Effector memory CD4-positive, alpha-beta T cell (primary cell): ENCODE data around the gene SPZ1.
"Not testable (repeated sequence)": the region's sequence is repeated elsewhere in the genome, so short reads cannot be mapped to it uniquely, and the experiment has no call there.

Experiments used
- DNase-seq, 3 donors: peaks; one replicate each; pipeline ENCODE4 v3.0.0-alpha.2; 2020
- H3K27ac ChIP-seq: 2 replicates; pipeline ENCODE4 v1.7.0; 2013; ENCODE audit warnings: mild to moderate bottlenecking, low read length, moderate library complexity; ENCODE audit not compliant: insufficient read depth, poor library complexity, severe bottlenecking
- H3K27me3 ChIP-seq: replicated peaks from 2 replicates; pipeline ENCODE4 v1.7.0; 2013; ENCODE audit warnings: mild to moderate bottlenecking, low read length; ENCODE audit not compliant: insufficient read depth, control insufficient read depth, poor library complexity, severe bottlenecking
- H3K36me3 ChIP-seq: 2 replicates; pipeline ENCODE4 v1.7.0; 2013; ENCODE audit warnings: mild to moderate bottlenecking, low read length, moderate library complexity; ENCODE audit not compliant: control insufficient read depth, insufficient read depth
- H3K4me1 ChIP-seq: 2 replicates; pipeline ENCODE4 v1.7.0; 2013; ENCODE audit warnings: low read length, mild to moderate bottlenecking; ENCODE audit not compliant: control insufficient read depth, insufficient read depth, poor library complexity, severe bottlenecking
- H3K4me3 ChIP-seq: 2 replicates; pipeline ENCODE4 v1.7.0; 2013; ENCODE audit warnings: low read length, low read depth, mild to moderate bottlenecking; ENCODE audit not compliant: insufficient read depth, poor library complexity, severe bottlenecking
- H3K9me3 ChIP-seq: 2 replicates; pipeline ENCODE4 v1.7.0; 2013; ENCODE audit warnings: mild to moderate bottlenecking, low read length, moderate library complexity; ENCODE audit not compliant: control insufficient read depth
- total RNA-seq, 3 donors: gene quantifications; one replicate each; lab custom pipeline; 2026; lab: John Stamatoyannopoulos, UW

SPZ1 gene, protein sequence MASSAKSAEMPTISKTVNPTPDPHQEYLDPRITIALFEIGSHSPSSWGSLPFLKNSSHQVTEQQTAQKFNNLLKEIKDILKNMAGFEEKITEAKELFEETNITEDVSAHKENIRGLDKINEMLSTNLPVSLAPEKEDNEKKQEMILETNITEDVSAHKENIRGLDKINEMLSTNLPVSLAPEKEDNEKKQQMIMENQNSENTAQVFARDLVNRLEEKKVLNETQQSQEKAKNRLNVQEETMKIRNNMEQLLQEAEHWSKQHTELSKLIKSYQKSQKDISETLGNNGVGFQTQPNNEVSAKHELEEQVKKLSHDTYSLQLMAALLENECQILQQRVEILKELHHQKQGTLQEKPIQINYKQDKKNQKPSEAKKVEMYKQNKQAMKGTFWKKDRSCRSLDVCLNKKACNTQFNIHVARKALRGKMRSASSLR
- total RNA-seq, result 0 reads per million in 3 donors

DNA sequence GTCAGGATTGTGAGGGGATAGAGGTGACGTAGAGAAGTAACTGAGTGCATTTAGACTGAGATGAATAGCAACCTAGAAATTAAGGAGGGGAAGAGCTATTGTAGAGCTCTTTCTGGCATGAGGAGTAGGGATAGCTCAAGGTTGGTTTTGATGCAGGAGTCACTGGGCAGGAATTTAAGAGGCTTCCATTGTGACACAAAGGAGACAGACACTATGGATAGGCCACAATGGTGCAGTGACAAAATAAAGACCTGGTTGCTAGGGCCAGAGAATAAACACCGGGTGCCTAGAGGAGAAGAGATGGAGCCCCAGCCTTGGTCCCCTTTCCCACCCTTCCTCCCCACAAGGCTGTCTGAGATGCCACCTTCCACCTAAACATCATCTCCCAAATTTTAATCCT lies at the start of gene SPZ1:
TSS of gene SPZ1 (plus strand) at position 301 of the 400 bp plus-strand sequence. CDS start 214 bp downstream, outside the sequence.
- no peak within 1 kb of the TSS for H3K27ac ChIP-seq
- no peaks in the 10 kb centered on the region for H3K36me3 ChIP-seq
- DNase-seq, result no peak
- no peaks in the 10 kb centered on the region for H3K27me3 ChIP-seq
- H3K4me1 ChIP-seq, result no peaks in the 10 kb centered on the region
- H3K9me3 ChIP-seq, result no peaks in the 10 kb centered on the region
- no peak within 1 kb of the TSS for H3K4me3 ChIP-seq

DNA sequence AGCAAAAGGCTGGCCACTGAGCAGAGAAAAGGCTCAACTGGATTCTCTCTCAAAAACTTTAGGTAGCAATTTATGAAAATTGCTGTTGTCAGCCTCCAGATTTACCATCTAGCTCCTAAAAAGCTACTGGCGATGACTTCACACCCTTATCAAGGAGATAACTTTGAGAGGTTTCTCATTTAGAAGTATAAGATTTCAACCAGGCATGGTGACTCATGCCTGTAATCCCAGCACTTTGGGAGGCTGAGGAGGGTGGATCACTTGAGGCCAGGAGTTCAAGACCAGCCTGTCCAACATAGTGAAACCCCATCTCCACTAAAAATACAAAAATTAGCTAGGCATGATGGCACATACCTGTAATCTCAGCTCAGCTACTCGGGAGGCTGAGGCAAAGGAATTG lies 49.3 kb upstream of the SPZ1 start:
- H3K9me3 ChIP-seq, DNase-seq, H3K4me1 ChIP-seq, H3K36me3 ChIP-seq, H3K27me3 ChIP-seq, H3K4me3 ChIP-seq: not testable (repeated sequence)
- peak overlapping the region; percentile 34 for H3K27ac ChIP-seq

DNA sequence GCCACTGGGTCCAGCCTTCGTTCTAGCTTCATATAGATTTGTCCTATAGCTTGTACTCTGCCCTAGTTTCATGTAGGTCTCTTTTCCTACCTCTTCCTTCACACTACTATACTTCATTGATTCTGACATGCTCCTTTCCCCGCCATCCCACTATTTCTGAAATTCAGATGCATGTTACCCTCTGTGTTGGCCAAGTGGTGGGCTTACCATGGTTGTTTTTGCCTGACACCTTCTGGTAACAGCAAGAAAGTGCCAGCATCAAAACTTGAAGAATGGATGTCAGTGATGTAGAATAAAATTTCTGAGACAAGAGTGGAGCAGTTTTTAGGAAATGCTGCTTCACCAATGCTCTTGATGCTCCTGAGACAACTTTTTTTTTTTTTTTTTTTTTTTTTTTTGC lies 44.5 kb upstream of the SPZ1 start:
- H3K4me3 ChIP-seq, result no peak overlapping the region
- no peak overlapping the region for H3K27ac ChIP-seq
- no peaks in the 10 kb centered on the region for H3K27me3 ChIP-seq
- H3K9me3 ChIP-seq, result no peaks in the 10 kb centered on the region
- DNase-seq, result no peak
- no peaks in the 10 kb centered on the region for H3K36me3 ChIP-seq
- no peaks in the 10 kb centered on the region for H3K4me1 ChIP-seq

DNA sequence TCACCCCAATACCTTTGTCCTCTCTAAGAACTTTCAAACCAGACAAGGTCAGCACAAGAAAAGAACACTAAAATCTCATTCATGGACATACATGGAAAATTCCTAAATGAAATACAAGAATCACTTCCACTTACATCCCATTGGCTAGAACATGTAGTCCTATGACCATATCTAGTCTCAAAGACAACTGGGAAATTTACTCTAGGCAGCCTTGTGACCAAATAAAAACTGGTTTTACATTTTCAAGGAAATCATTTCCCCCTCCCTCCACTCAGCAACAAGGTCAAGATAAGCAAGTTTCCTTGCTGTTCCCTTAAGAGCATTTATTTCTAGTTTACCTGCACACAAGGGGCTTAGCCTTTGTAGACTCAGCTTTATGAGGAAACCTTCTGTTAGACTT lies 43.6 kb upstream of the SPZ1 start:
- no peak for DNase-seq
- no peaks in the 10 kb centered on the region for H3K9me3 ChIP-seq
- no peaks in the 10 kb centered on the region for H3K36me3 ChIP-seq
- no peak overlapping the region for H3K4me3 ChIP-seq
- no peaks in the 10 kb centered on the region for H3K4me1 ChIP-seq
- no peak overlapping the region for H3K27ac ChIP-seq
- H3K27me3 ChIP-seq, result no peaks in the 10 kb centered on the region

DNA sequence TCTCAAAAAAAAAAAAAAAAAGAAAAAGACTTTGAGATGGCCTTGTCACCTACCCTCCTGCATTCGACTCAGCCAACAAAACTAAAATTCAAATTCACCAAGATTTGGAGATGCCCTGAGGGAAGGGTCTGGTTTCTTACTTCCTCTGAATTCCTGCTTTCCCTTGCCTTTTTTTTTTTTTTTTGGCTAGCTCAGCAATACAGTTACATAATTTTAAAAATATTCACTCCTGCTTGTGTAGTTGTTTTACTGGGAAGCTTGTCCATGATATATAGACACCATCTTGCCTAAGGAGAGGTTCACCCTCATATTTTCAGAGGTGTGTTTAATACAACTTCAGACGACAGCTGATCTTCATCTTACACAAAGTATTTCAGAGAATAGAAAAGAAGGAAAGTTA lies 42.6 kb upstream of the SPZ1 start:
- Histone ChIP-seq H3K4me1 (no peaks in the 10 kb centered on the region), H3K27me3 (no peaks in the 10 kb centered on the region), H3K36me3 (no peaks in the 10 kb centered on the region), H3K27ac (no peak overlapping the region), H3K9me3 (no peaks in the 10 kb centered on the region), H3K4me3 (no peak overlapping the region)
- no peak for DNase-seq

DNA sequence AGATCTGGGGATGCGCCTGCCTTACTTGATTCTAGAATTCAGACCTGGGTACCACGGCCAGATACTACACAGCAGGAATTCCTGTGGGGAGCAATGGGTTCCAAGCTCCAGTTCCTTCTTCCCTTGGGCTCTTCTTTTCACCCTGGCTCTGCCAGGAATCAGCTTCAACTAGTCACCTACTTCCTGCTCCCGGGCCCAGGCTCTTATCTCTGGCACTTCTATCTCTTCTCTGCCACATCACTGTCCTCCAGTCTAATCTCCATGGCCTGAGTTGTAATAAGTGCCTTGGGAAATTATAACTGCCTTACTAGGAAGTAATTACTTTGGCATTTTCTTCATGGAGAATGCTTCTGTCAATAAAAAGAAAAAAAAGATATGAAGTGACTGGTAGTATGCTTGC lies 37.7 kb upstream of the SPZ1 start:
- H3K4me1 ChIP-seq, result no peaks in the 10 kb centered on the region
- H3K27ac ChIP-seq, result no peak overlapping the region
- DNase-seq, result no peak
- no peak overlapping the region for H3K4me3 ChIP-seq
- no peaks in the 10 kb centered on the region for H3K9me3 ChIP-seq
- no peaks in the 10 kb centered on the region for H3K27me3 ChIP-seq
- no peaks in the 10 kb centered on the region for H3K36me3 ChIP-seq

DNA sequence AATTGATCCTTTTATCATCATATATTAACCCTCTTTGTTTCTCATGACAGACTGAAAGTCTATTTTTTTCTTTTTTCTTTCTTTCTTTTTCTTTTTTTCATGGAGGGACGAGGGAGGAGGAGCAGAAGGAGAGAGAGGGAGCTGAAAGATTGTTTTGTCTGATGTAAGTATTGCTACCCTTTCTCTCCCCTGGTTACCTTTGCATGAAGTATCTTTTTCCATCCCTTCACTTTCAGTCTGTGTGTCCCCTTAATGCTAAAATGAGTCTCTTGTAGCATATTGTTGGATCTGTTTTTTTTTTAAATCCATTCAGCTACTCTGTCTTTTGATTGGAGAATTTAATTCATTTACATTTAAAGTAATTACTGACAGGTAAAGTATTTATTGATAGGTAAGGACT lies 36.4 kb upstream of the SPZ1 start:
- no peaks in the 10 kb centered on the region for H3K36me3 ChIP-seq
- no peaks in the 10 kb centered on the region for H3K27me3 ChIP-seq
- no peak overlapping the region for H3K4me3 ChIP-seq
- no peak for DNase-seq
- H3K9me3 ChIP-seq, result no peaks in the 10 kb centered on the region
- H3K4me1 ChIP-seq, result no peaks in the 10 kb centered on the region
- H3K27ac ChIP-seq, result no peak overlapping the region

DNA sequence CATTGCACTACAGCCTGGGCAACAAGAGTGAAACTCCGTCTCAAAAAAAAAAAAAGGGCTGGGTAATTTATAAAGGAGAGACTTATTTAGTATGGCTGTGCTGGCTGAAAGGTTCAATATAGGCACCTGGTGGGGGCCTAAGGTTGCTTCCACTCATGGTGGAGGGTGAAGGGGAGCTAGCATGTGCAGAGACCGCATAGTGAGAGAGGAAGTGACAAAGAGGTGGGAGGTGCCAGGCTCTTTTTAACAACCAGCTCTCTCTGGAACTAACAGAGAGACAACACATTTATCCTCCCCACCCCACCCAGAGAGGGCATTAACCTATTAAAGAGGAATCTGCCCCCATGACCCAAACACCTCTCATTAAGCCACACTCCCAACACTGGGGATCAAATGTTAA lies 35.1 kb upstream of the SPZ1 start:
- DNase-seq, result no peak
- no peak overlapping the region for H3K27ac ChIP-seq
- H3K4me1 ChIP-seq, result no peaks in the 10 kb centered on the region
- no peaks in the 10 kb centered on the region for H3K9me3 ChIP-seq
- no peaks in the 10 kb centered on the region for H3K36me3 ChIP-seq
- H3K27me3 ChIP-seq, result no peaks in the 10 kb centered on the region
- H3K4me3 ChIP-seq, result no peak overlapping the region

DNA sequence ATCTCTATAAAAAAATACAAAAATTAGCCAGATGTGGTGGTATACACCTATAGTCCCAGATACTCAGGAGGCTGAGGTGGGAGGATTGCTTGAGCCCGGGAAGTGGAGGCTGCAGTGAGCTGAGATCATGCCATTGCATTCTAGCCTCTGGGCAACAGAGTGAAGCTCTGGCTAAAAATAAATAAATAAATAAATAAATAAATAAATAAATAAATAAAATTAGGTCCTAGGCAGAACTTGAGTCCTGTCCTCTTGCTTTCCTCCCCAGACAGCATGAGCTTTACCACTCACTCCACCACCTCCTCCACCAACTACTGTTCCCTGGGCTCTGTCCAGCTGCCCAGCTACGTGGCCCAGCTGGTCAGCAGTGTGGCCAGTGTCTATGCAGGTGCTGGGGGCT lies 31.6 kb upstream of the SPZ1 start:
- H3K9me3 ChIP-seq, result no peaks in the 10 kb centered on the region
- no peaks in the 10 kb centered on the region for H3K4me1 ChIP-seq
- DNase-seq, result no peak
- no peak overlapping the region for H3K4me3 ChIP-seq
- H3K36me3 ChIP-seq, result no peaks in the 10 kb centered on the region
- H3K27me3 ChIP-seq, result no peaks in the 10 kb centered on the region
- H3K27ac ChIP-seq, result no peak overlapping the region

DNA sequence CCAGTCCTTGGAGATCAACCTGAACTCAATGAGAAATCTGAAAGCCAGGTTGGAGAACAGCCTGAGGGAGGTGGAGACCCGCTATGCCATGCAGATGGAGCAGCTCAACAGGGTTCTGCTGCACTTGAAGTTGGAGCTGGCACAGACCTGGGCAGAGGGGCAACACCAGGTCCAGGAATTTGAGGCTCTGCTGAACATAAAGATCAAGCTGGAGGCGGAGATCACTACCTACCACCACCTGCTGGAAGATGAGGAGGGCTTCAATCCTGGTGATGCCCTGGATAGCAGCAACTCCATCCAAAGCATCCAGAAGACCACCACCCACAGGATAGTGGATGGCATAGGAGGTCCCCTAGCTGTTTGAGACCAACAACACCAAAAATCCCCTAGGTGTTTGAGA lies 30.5 kb upstream of the SPZ1 start:
- DNase-seq, result no peak
- H3K27me3 ChIP-seq, result no peaks in the 10 kb centered on the region
- no peak overlapping the region for H3K4me3 ChIP-seq
- no peaks in the 10 kb centered on the region for H3K9me3 ChIP-seq
- no peaks in the 10 kb centered on the region for H3K36me3 ChIP-seq
- no peak overlapping the region for H3K27ac ChIP-seq
- H3K4me1 ChIP-seq, result no peaks in the 10 kb centered on the region
